Neural cell (in vitro differentiated cells): Measurements from ENCODE around the gene AKAP8L.

Experiments
- CTCF ChIP-seq: fragments of 450-650 bp; IDR thresholded peaks from 2 replicates; pipeline ENCODE4 v1.5.1; 2014; ENCODE audit warnings: antibody characterized with exemption, mild to moderate bottlenecking, moderate library complexity; ENCODE audit not compliant: poor library complexity, severe bottlenecking
- EP300 ChIP-seq: fragments of 450-650 bp; conservative IDR thresholded peaks from 2 replicates; pipeline ENCODE4 v1.6.1; 2014; ENCODE audit warnings: antibody characterized with exemption, mild to moderate bottlenecking, moderate library complexity; ENCODE audit not compliant: poor library complexity, severe bottlenecking
- MXI1 ChIP-seq: fragments of 450-650 bp; conservative IDR thresholded peaks from 2 replicates; pipeline ENCODE4 v1.6.1; 2014; ENCODE audit warnings: antibody characterized with exemption, mild to moderate bottlenecking; ENCODE audit not compliant: poor library complexity, severe bottlenecking
- POLR2AphosphoS5 ChIP-seq: IDR thresholded peaks from 2 replicates; pipeline ENCODE4 v1.6.1; 2012
- RAD21 ChIP-seq: fragments of 450-650 bp; conservative IDR thresholded peaks from 2 replicates; pipeline ENCODE4 v1.6.1; 2014; ENCODE audit warnings: antibody characterized with exemption, mild to moderate bottlenecking, moderate library complexity
- SMC3 ChIP-seq: fragments of 450-650 bp; conservative IDR thresholded peaks from 2 replicates; pipeline ENCODE4 v1.6.1; 2014; ENCODE audit warnings: antibody characterized with exemption, mild to moderate bottlenecking, moderate library complexity; ENCODE audit not compliant: poor library complexity
- TAF1 ChIP-seq: IDR thresholded peaks from 2 replicates; pipeline ENCODE4 v1.6.1; 2012; ENCODE audit warnings: low read depth
- TF ChIP-seq, protein P1 (sequence below): IDR thresholded peaks from 2 replicates; pipeline ENCODE4 v1.6.1; 2012; ENCODE audit warnings: borderline replicate concordance

DNA sequence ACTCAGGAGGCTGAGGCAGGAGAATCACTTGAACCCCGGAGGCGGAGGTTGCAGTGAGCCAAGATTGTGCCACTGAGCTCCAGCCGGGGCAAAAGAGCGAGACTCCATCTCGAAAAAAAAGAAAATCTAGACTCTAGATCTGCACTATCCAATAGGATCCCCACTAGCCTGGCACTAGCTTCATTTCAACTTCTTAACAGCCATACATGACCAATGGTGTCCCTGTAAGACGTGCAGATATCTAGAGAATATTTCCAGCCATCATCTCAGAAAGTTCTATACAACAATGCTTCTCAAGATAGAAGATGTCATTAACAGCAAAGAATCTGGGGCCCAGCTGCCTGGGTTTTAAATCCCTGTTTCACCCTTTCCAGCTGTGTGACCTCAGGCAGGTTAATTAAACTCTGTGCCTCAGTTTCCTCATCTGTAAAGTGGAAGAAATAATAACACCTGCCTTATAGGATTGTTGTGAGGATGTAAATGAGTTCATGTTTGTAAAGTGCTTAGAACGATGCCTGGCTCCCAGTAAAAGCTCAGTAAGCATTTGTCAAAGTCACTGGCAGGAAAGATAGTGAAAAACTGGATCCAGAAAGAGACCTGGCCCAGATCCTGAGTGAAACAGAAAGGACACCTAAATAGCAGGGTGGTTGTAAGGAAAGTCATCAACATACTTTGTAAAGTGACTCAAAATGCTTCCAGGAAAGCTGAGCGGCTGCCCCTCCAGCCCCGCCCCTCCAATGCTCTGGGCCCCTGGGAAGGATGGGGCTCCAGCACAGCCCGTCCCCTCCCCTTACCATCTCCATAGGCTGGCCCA lies 17.4 kb upstream of the AKAP8L start:
- no peak for TF ChIP-seq CTCF
- TF ChIP-seq EP300 = no peak
- no peak for TF ChIP-seq RAD21
- TF ChIP-seq, protein P1, sequence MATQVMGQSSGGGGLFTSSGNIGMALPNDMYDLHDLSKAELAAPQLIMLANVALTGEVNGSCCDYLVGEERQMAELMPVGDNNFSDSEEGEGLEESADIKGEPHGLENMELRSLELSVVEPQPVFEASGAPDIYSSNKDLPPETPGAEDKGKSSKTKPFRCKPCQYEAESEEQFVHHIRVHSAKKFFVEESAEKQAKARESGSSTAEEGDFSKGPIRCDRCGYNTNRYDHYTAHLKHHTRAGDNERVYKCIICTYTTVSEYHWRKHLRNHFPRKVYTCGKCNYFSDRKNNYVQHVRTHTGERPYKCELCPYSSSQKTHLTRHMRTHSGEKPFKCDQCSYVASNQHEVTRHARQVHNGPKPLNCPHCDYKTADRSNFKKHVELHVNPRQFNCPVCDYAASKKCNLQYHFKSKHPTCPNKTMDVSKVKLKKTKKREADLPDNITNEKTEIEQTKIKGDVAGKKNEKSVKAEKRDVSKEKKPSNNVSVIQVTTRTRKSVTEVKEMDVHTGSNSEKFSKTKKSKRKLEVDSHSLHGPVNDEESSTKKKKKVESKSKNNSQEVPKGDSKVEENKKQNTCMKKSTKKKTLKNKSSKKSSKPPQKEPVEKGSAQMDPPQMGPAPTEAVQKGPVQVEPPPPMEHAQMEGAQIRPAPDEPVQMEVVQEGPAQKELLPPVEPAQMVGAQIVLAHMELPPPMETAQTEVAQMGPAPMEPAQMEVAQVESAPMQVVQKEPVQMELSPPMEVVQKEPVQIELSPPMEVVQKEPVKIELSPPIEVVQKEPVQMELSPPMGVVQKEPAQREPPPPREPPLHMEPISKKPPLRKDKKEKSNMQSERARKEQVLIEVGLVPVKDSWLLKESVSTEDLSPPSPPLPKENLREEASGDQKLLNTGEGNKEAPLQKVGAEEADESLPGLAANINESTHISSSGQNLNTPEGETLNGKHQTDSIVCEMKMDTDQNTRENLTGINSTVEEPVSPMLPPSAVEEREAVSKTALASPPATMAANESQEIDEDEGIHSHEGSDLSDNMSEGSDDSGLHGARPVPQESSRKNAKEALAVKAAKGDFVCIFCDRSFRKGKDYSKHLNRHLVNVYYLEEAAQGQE = no peak
- no peak for TF ChIP-seq MXI1
- no peak for TF ChIP-seq POLR2AphosphoS5
- no peak for TF ChIP-seq SMC3
- no peak for TF ChIP-seq TAF1
